GM18505 (cell line): ENCODE measurements around the gene METRN.

Experiments used
- ATAC-seq: cut with Tn5 transposase; IDR thresholded peaks from one replicate; pipeline ENCODE4 v1.9.1; 2021; ENCODE audit not compliant: unreplicated experiment
- POLR2A ChIP-seq: IDR thresholded peaks from 4 replicates; pipeline ENCODE4 v1.6.1; 2011; ENCODE audit warnings: borderline replicate concordance; ENCODE audit not compliant: insufficient read depth, insufficient read length; ENCODE audit errors: extremely low read depth

METRN gene

DNA sequence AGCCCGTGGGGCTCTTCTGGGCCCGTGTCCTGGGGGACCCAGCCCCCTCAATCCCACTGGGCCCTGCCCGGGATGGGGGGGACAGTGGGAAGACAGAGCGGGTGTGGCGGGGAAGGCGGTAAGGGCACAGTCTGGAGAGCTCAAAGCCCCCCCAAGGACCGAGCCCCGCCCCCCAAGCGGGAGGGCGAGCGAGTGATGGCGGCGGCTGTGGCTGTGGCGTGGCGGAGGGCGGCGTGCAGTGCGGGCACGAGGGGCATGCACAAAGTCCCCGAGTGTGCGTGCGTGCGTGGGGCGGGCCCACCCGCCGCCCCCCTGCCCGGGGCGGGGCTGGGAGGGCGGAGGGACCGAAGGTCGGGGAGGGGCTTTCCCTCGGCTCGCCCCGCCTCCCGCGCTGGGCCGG lies 21.2 kb upstream of the METRN start:
- no peak for ATAC-seq
- TF ChIP-seq POLR2A, result no peak

DNA sequence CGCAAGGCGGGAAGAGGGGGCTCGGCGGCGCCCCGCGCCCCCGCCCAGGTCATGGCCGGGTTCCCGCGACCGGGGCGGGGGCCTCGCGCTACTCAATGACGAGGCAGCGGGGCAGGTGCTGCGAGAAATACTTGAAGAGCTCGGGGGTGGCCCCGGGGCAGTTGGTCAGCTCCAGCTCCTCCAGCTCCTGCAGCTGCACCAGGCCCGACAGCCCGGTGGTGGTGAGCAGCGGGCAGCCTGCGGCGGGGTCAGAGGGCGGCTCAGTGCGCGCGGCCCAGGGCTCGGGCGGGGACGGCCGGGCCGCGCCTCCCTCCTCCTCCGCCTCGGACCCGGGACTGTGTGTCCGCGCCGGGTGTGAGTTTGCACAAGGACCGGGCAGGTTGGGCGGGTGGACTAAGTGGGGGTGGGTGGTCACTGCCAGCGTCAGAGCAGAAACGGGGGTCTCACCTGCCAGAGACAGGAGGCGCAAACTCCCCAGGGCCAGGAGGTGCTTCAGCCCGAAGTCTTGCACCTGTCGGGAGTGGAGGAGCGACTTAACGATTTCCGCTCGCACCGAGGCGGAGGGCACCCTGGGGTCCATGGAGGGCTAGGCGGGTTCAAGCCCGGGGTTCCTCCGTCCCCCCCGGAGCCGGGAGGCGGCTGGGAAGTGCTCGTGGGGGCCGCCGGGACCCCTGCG lies 20.6 kb upstream of the METRN start:
- no peak for TF ChIP-seq POLR2A
- no peak for ATAC-seq

- no peak for ATAC-seq
- TF ChIP-seq POLR2A, result no peak
Measured at GRCh38 chr16:694863-695354, 20.0 kb upstream of the METRN start.

- ATAC-seq, result no peak
- TF ChIP-seq POLR2A, result no peak
Measured at GRCh38 chr16:695355-696089, 19.4 kb upstream of the METRN start.

- no peak for ATAC-seq
- no peak for TF ChIP-seq POLR2A
Measured at GRCh38 chr16:698911-699671, 15.8 kb upstream of the METRN start.

DNA sequence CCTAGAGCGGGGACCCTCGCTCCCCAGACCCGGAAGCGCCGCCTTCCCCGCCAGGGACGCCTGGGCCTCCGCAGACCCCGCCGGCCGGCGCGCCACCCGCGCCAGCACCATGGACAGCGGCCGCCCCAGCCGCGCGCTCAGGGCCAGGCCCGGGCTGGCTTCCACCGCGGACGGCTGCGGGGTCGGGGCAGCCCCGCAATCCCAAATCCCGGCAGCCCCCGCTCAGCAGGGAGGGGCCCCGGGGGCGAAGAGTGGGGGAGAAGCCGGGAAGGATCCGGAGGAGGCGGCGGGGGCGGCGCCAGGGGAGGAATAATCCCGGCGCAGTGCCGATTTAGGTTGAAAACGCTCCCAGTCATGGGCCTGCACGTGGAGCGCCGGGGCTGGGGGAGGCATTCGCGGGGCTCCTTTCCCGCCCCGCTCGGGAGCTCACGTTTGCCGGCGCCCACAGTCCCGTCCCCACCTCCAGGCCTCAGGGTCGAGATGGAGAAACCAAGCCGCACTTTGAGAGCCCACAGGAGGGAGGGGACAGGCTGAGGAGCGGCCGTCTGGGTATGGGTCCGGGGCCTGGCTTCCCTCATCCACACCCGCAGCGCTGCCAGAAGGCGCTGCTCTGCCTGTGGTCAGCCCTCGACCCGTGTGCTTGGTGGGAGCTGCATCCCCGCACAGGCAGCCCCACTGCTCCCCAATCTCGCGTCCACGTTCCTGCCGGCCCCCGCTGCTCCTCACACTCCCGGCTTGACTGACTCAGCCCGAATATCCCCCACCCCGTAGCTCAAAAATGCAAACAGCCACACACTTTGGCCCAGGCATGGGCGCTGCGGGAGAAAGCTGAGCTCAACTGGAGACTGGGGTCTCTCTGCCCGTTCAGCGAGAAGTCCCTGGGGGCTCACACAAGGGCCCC lies 14.0 kb upstream of the METRN start:
- no peak for TF ChIP-seq POLR2A
- no peak for ATAC-seq

- no peak for ATAC-seq
- TF ChIP-seq POLR2A, result no peak
Measured at GRCh38 chr16:702341-702740, 12.6 kb upstream of the METRN start.

- TF ChIP-seq POLR2A, result no peak
- no peak for ATAC-seq
Measured at GRCh38 chr16:703406-703805, 11.5 kb upstream of the METRN start.

DNA sequence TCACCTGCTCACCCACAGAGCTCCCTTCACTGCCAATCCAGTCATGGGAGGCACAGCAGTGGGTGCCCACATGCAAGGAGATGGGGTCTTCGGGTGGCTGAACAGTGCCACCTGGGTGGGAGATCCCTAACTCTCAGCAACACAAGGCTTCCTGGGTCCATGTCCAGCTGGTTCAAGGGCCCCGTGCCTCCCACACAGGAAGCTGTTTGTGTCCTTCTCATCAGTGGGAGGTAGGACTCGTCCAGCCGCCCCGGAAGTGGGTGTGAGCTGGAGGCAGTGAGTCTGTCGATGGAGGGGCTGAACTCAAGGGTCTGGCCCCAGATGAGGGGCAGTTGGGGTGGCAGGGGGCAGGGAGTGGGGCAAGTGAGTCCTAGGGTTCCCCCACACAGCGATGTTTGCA lies 10.9 kb upstream of the METRN start:
- TF ChIP-seq POLR2A, result no peak
- no peak for ATAC-seq

DNA sequence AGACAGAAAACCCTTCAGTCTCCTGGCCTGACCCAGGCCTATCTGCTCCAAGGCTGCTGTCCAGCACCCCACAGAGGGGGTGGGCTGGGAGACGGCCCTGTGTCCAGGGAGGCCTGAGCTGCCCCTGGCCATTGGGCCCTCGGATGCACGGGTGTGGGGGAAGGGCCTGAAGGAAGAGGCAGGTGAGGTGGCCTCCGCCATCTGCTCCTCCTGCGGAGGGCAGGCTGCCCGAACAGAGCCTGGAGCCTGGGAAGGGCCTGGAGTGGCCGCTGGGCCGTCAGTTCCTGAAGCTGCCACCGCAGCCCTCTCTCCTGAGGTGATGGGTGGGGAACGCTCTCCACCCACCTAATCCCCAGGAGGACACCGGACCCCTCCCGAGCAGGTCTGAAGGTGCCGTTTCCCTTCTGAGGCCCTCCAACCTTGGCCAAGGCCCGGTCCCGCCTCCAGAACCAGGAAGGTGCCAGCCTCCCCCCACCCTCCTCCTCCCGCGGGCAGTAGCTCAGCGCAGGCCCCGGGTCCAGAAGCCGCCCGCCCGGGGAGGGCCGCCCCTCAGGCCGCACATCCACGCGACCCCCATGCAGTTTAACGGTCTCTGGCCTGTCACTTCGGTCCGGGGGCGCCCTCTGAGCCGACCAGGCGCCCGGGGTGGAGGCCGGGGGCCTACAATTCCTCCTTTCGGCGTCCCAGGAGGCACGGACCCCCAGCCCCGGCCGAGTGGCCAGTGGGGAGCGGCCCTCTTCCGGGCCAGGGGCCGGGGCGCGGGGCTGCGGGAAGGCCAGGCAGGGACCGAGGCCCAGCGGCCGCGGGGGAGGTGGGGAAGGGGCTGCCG lies 10.2 kb upstream of the METRN start:
- TF ChIP-seq POLR2A, result no peak
- ATAC-seq, result no peak

- TF ChIP-seq POLR2A, result no peak
- no peak for ATAC-seq
Measured at GRCh38 chr16:705431-706188, 9.3 kb upstream of the METRN start, which contains the start of gene FBXL16. TSS of gene FBXL16 (minus strand) at chr16:705801. CDS start at chr16:697405, 8,396 bp downstream.
